ENCODE results near the gene MGMT. TPM values are rescaled to one million over a fixed set of nuclear protein-coding genes. Genes with fewer than 3 reads are reported as not detected.

The MGMT gene
- total and polyA plus RNA-seq, 4 donors, result 9.9 to 39.6 (median 23.2) TPM

DNA sequence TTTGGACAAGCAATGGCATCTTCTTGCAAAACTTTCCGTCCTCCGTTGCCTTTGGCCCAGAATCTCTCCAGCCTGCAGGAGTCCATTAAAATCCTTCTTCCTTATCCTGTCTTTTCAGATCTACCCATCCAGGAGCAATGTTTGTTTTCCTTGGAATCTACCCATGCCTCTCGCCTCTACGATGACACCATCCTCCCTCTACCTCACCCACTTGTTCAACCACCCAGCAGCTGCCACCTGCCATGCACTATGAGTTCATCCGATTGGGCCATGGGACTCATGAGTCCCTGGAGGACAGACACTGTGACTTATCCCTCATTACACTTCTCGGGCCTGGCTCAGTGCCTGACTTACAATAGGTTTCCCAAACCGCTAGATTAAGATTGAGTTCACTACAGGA, 26.8 kb upstream of the MGMT start:
- no peak overlapping the region for H3K27ac ChIP-seq (ENCODE audit: low read depth in 1 of 2, low read length in 1 of 2)
- ATAC-seq (ENCODE audit: insufficient read depth, low FRiP score) (no peak), DNase-seq (no peak)
- TF ChIP-seq, protein P1, sequence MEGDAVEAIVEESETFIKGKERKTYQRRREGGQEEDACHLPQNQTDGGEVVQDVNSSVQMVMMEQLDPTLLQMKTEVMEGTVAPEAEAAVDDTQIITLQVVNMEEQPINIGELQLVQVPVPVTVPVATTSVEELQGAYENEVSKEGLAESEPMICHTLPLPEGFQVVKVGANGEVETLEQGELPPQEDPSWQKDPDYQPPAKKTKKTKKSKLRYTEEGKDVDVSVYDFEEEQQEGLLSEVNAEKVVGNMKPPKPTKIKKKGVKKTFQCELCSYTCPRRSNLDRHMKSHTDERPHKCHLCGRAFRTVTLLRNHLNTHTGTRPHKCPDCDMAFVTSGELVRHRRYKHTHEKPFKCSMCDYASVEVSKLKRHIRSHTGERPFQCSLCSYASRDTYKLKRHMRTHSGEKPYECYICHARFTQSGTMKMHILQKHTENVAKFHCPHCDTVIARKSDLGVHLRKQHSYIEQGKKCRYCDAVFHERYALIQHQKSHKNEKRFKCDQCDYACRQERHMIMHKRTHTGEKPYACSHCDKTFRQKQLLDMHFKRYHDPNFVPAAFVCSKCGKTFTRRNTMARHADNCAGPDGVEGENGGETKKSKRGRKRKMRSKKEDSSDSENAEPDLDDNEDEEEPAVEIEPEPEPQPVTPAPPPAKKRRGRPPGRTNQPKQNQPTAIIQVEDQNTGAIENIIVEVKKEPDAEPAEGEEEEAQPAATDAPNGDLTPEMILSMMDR (IDR thresholded peaks at IDR 0.05; ENCODE audit: control extremely low read depth, extremely low read depth), result no peak
- WGBS, 2 donors, result 92 to 96% methylated on average over 7 of the region's 7 CpGs
- H3K4me1 ChIP-seq (ENCODE audit: control insufficient read depth in 5 of 5, insufficient read depth in 5 of 5, low read length in 5 of 5), result no peaks in the 10 kb centered on the region
- H3K9ac ChIP-seq (ENCODE audit: insufficient read depth in 1 of 2, low read length in 2 of 2), result no peak overlapping the region
- H3K4me3 ChIP-seq, result no peak overlapping the region
- H3K27me3 ChIP-seq (ENCODE audit: control insufficient read depth in 3 of 3, insufficient read depth in 3 of 3, low read length in 2 of 3), result peaks cover 0 to 3% (median 0%) of the 10 kb centered on the region in 3 donors
- peaks cover 0 to 8% (median 3%) of the 10 kb centered on the region in 4 donors for H3K9me3 ChIP-seq (ENCODE audit: control insufficient read depth in 4 of 4, insufficient read depth in 3 of 4, low read length in 3 of 4)
- H3K36me3 ChIP-seq (ENCODE audit: control insufficient read depth in 4 of 4, insufficient read depth in 4 of 4, low read length in 4 of 4), result no peaks in the 10 kb centered on the region

DNA sequence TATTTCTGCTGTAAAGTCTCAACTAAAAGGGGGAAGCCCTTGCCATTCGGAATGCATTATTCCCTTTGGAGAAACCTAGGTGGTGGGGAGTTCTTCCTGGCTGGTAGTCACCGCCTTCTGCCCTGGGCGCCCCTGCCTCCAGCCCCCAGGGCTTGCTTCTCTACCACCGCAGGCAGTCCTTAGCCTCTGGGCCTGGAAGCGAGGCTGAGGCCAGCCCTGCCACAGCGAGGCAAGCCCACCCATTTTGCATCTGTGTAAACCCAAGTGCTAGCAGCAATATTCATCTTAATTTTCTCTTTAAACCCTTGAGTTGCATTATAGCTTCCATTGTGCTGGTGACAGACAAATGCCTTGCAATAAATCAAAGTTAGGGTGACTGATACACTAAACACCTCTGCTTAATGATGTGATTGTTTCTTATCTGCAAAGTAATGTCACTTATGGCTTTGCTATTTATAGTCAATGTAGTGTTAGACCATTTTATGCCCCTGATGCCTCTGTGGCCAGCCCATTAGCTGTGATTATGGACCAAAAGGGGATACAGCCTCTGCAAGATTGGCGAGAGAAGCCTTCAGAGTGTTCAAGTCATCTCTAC, 26.2 kb upstream of the MGMT start:
- H3K4me1 ChIP-seq (ENCODE audit: control insufficient read depth in 5 of 5, insufficient read depth in 5 of 5, low read length in 5 of 5), result no peaks in the 10 kb centered on the region
- TF ChIP-seq, protein P1 (IDR thresholded peaks at IDR 0.05; ENCODE audit: control extremely low read depth, extremely low read depth), result no peak
- DNase-seq (no peak), ATAC-seq (ENCODE audit: insufficient read depth, low FRiP score) (no peak)
- WGBS, 2 donors, result 86 to 92% methylated on average over 7 of the region's 7 CpGs
- no peaks in the 10 kb centered on the region for H3K36me3 ChIP-seq (ENCODE audit: control insufficient read depth in 4 of 4, insufficient read depth in 4 of 4, low read length in 4 of 4)
- no peak overlapping the region for H3K9ac ChIP-seq (ENCODE audit: insufficient read depth in 1 of 2, low read length in 2 of 2)
- peaks cover 0 to 3% (median 0%) of the 10 kb centered on the region in 3 donors for H3K27me3 ChIP-seq (ENCODE audit: control insufficient read depth in 3 of 3, insufficient read depth in 3 of 3, low read length in 2 of 3)
- peaks cover 0 to 8% (median 2%) of the 10 kb centered on the region in 4 donors for H3K9me3 ChIP-seq (ENCODE audit: control insufficient read depth in 4 of 4, insufficient read depth in 3 of 4, low read length in 3 of 4)
- no peak overlapping the region for H3K27ac ChIP-seq (ENCODE audit: low read depth in 1 of 2, low read length in 1 of 2)
- H3K4me3 ChIP-seq, result no peak overlapping the region

DNA sequence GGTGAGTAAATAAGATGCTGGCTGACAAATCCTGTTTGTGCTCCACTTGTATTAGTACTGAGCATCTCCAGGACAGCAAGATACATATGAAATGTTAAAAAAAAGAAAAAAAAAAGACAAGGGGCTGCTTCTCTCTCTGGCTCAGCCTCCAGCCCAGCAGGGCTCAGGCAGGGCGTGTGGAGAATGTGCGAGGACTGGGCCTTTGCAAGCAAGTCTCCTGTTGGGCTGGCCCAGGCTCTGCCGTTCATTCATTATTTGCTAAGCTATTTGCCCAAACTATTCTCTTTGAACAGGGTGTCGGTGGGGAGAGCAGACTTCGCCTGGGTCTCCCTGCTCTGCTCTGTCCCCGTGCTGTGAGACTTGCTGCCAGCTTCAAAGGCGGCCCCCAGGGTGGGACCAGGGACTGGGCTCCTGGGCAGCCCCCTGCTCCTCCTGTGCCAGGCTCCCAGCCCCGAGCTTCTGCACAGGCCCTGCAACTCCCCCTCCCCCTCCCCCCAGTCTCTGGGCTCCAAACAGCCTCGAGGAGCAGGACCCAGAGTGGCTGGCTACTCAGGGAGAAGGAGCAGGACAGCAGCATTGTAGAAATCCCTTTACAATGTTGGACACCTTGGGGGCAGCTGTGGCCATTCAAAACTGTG, 25.6 kb upstream of the MGMT start:
- TF ChIP-seq, protein P1 (IDR thresholded peaks at IDR 0.05; ENCODE audit: control extremely low read depth, extremely low read depth), result no peak
- Histone ChIP-seq H3K27me3 (ENCODE audit: control insufficient read depth in 3 of 3, insufficient read depth in 3 of 3, low read length in 2 of 3) (peaks cover 0 to 3% (median 0%) of the 10 kb centered on the region in 3 donors), H3K4me3 (no peak overlapping the region), H3K36me3 (ENCODE audit: control insufficient read depth in 4 of 4, insufficient read depth in 4 of 4, low read length in 4 of 4) (no peaks in the 10 kb centered on the region), H3K4me1 (ENCODE audit: control insufficient read depth in 5 of 5, insufficient read depth in 5 of 5, low read length in 5 of 5) (no peaks in the 10 kb centered on the region), H3K9me3 (ENCODE audit: control insufficient read depth in 4 of 4, insufficient read depth in 3 of 4, low read length in 3 of 4) (peaks cover 0 to 5% (median 0%) of the 10 kb centered on the region in 4 donors), H3K9ac (ENCODE audit: insufficient read depth in 1 of 2, low read length in 2 of 2) (no peak overlapping the region), H3K27ac (ENCODE audit: low read depth in 1 of 2, low read length in 1 of 2) (no peak overlapping the region)
- 76 to 78% methylated on average over 9 of the region's 9 CpGs for WGBS, 2 donors
- no peak for ATAC-seq (ENCODE audit: insufficient read depth, low FRiP score)
- no peak for DNase-seq
